ENCODE measurements around the gene KIAA0232.

Gene KIAA0232

DNA sequence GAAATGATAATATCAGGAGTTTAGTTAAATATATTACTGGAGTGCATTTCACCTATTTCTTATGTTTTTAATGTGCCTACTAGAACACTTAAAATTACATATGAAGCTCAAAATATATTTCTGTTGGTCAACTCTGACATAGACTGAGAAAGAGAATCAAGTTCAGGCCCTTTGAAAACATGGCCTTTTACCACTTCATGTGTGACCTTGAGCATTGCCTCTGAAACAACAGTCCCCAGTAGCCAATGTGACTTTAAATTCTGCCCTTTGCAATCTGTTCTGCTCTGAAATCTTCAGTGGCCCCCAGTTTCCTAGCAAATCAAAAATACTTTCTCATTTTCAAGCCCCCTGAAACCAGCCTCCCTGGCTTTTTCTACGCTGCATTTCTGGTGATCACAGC is 77.0 kb downstream of the KIAA0232 start:
- no peaks in the 10 kb centered on the region for H4K20me1 ChIP-seq (ENCODE audit: insufficient read depth, low read length)
- H3K9ac ChIP-seq (ENCODE audit: low read length) = no peak overlapping the region
- H3K9me2 ChIP-seq (replicated peaks; ENCODE audit: insufficient read depth, low read length) = no peaks in the 10 kb centered on the region
- no peak overlapping the region for H3K4me3 ChIP-seq (ENCODE audit: low read length)
- no peak overlapping the region for H2AFZ ChIP-seq (ENCODE audit: low read length)
- H3F3A ChIP-seq (ENCODE audit: insufficient read depth, low read length) = no peaks in the 10 kb centered on the region
- H3K4me1 ChIP-seq (ENCODE audit: low read length) = no peaks in the 10 kb centered on the region
- H3K27ac ChIP-seq (ENCODE audit: low read length) = no peak overlapping the region
- H3K36me3 ChIP-seq (replicated peaks; ENCODE audit: insufficient read depth, low read length) = peaks cover 7% of the 10 kb centered on the region; the same call in 1 of the 2 replicates
- no peaks in the 10 kb centered on the region for H3K27me3 ChIP-seq (replicated peaks; ENCODE audit: insufficient read depth, low read length)
- no peak for TF ChIP-seq EZH2phosphoT487 (IDR thresholded peaks at IDR 0.05; ENCODE audit: low read length)
- no peak for TF ChIP-seq EZH2 (optimal IDR thresholded peaks at IDR 0.05; ENCODE audit: low read depth, low read length)
- TF ChIP-seq, protein P1, sequence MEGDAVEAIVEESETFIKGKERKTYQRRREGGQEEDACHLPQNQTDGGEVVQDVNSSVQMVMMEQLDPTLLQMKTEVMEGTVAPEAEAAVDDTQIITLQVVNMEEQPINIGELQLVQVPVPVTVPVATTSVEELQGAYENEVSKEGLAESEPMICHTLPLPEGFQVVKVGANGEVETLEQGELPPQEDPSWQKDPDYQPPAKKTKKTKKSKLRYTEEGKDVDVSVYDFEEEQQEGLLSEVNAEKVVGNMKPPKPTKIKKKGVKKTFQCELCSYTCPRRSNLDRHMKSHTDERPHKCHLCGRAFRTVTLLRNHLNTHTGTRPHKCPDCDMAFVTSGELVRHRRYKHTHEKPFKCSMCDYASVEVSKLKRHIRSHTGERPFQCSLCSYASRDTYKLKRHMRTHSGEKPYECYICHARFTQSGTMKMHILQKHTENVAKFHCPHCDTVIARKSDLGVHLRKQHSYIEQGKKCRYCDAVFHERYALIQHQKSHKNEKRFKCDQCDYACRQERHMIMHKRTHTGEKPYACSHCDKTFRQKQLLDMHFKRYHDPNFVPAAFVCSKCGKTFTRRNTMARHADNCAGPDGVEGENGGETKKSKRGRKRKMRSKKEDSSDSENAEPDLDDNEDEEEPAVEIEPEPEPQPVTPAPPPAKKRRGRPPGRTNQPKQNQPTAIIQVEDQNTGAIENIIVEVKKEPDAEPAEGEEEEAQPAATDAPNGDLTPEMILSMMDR (IDR thresholded peaks at IDR 0.05; ENCODE audit: low read length) = no peak
- H3K79me2 ChIP-seq (ENCODE audit: low read length) = peaks cover 6% of the 10 kb centered on the region
- H3K9me3 ChIP-seq (replicated peaks; ENCODE audit: insufficient read depth, low read length) = no peaks in the 10 kb centered on the region
- DNase-seq = no peak
- H3K4me2 ChIP-seq (ENCODE audit: low read depth, low read length) = no peak overlapping the region

- Histone ChIP-seq H3K9me2 (replicated peaks; ENCODE audit: insufficient read depth, low read length) (no peaks in the 10 kb centered on the region), H2AFZ (ENCODE audit: low read length) (no peak overlapping the region), H3K79me2 (ENCODE audit: low read length) (no peaks in the 10 kb centered on the region), H3K4me2 (ENCODE audit: low read depth, low read length) (no peak overlapping the region), H4K20me1 (ENCODE audit: insufficient read depth, low read length) (no peaks in the 10 kb centered on the region), H3K9me3 (replicated peaks; ENCODE audit: insufficient read depth, low read length) (no peaks in the 10 kb centered on the region), H3K27me3 (replicated peaks; ENCODE audit: insufficient read depth, low read length) (no peaks in the 10 kb centered on the region), H3K4me3 (ENCODE audit: low read length) (no peak overlapping the region), H3K4me1 (ENCODE audit: low read length) (no peaks in the 10 kb centered on the region), H3K27ac (ENCODE audit: low read length) (no peak overlapping the region), H3K36me3 (replicated peaks; ENCODE audit: insufficient read depth, low read length) (no peaks in the 10 kb centered on the region), H3F3A (ENCODE audit: insufficient read depth, low read length) (no peaks in the 10 kb centered on the region), H3K9ac (ENCODE audit: low read length) (no peak overlapping the region)
- DNase-seq = no peak
- TF ChIP-seq, protein P1 (IDR thresholded peaks at IDR 0.05; ENCODE audit: low read length) = no peak
- TF ChIP-seq EZH2 (optimal IDR thresholded peaks at IDR 0.05; ENCODE audit: low read depth, low read length) = no peak
- no peak for TF ChIP-seq EZH2phosphoT487 (IDR thresholded peaks at IDR 0.05; ENCODE audit: low read length)
These were observed 85.9 kb downstream of the KIAA0232 start for GRCh38 chr4:6868386-6868785.

GRCh38 chr4:6869944-6870343 is 87.4 kb downstream of the KIAA0232 start:
- Histone ChIP-seq H2AFZ (ENCODE audit: low read length) (no peak overlapping the region), H3K4me3 (ENCODE audit: low read length) (no peak overlapping the region), H4K20me1 (ENCODE audit: insufficient read depth, low read length) (no peaks in the 10 kb centered on the region), H3K4me2 (ENCODE audit: low read depth, low read length) (no peak overlapping the region), H3K9me2 (replicated peaks; ENCODE audit: insufficient read depth, low read length) (no peaks in the 10 kb centered on the region), H3K36me3 (replicated peaks; ENCODE audit: insufficient read depth, low read length) (no peaks in the 10 kb centered on the region), H3K27ac (ENCODE audit: low read length) (no peak overlapping the region), H3K27me3 (replicated peaks; ENCODE audit: insufficient read depth, low read length) (no peaks in the 10 kb centered on the region), H3K79me2 (ENCODE audit: low read length) (no peaks in the 10 kb centered on the region), H3F3A (ENCODE audit: insufficient read depth, low read length) (no peaks in the 10 kb centered on the region), H3K9ac (ENCODE audit: low read length) (no peak overlapping the region), H3K4me1 (ENCODE audit: low read length) (no peaks in the 10 kb centered on the region), H3K9me3 (replicated peaks; ENCODE audit: insufficient read depth, low read length) (no peaks in the 10 kb centered on the region)
- no peak for TF ChIP-seq EZH2 (optimal IDR thresholded peaks at IDR 0.05; ENCODE audit: low read depth, low read length)
- DNase-seq = no peak

DNA sequence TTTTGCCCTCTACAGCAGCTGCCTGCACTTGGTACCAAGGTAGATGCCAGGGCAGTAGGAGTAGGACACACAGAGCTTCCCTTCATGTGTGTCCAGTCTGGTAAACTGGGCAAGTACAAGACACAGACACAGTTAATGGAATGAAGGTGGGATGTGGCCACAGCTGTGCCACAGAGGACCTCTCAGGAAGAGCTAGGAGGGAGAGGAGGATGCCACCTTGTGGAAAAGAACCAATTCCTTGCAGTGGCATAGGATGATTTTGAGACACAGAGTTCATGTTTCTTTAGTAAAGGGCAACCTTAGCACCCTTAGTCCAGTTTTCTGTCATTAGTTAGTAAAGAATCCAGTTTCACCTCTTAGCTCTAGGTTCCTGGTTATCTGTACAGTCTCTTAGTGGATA is 90.8 kb downstream of the KIAA0232 start:
- Histone ChIP-seq H3K4me1 (ENCODE audit: low read length) (no peaks in the 10 kb centered on the region), H3K27me3 (replicated peaks; ENCODE audit: insufficient read depth, low read length) (no peaks in the 10 kb centered on the region), H3K9ac (ENCODE audit: low read length) (no peak overlapping the region), H3K4me2 (ENCODE audit: low read depth, low read length) (no peak overlapping the region), H3K36me3 (replicated peaks; ENCODE audit: insufficient read depth, low read length) (no peaks in the 10 kb centered on the region), H2AFZ (ENCODE audit: low read length) (no peak overlapping the region), H3K4me3 (ENCODE audit: low read length) (no peak overlapping the region), H3K79me2 (ENCODE audit: low read length) (no peaks in the 10 kb centered on the region), H4K20me1 (ENCODE audit: insufficient read depth, low read length) (no peaks in the 10 kb centered on the region), H3K27ac (ENCODE audit: low read length) (no peak overlapping the region), H3K9me3 (replicated peaks; ENCODE audit: insufficient read depth, low read length) (no peaks in the 10 kb centered on the region), H3F3A (ENCODE audit: insufficient read depth, low read length) (no peaks in the 10 kb centered on the region), H3K9me2 (replicated peaks; ENCODE audit: insufficient read depth, low read length) (no peaks in the 10 kb centered on the region)
- no peak for DNase-seq
- no peak for TF ChIP-seq EZH2 (optimal IDR thresholded peaks at IDR 0.05; ENCODE audit: low read depth, low read length)
- no peak for TF ChIP-seq EZH2phosphoT487 (IDR thresholded peaks at IDR 0.05; ENCODE audit: low read length)
- TF ChIP-seq, protein P1 (IDR thresholded peaks at IDR 0.05; ENCODE audit: low read length) = no peak
